Neural crest cell (in vitro differentiated cells): ENCODE data around the gene RGMA. TPM values are rescaled to one million over a fixed set of nuclear protein-coding genes. Genes with fewer than 3 reads are reported as not detected.

Experiments
- DNase-seq: peaks from one replicate; pipeline ENCODE4 v3.0.0; 2021; ENCODE audit warnings: low read depth, mixed read lengths, low spot score
- H3K27ac Mint-ChIP-seq: one replicate; pipeline ENCODE4 v1.8.0; 2021; ENCODE audit warnings: mild to moderate bottlenecking, mixed read lengths; ENCODE audit not compliant: unreplicated experiment
- H3K27me3 Mint-ChIP-seq: 2 replicates; pipeline ENCODE4 v1.8.0; 2021; ENCODE audit warnings: low read depth, mild to moderate bottlenecking, mixed read lengths
- H3K36me3 Mint-ChIP-seq: 2 replicates; pipeline ENCODE4 v1.8.0; 2021; ENCODE audit warnings: low read depth, mild to moderate bottlenecking, mixed read lengths
- H3K4me1 Mint-ChIP-seq: 2 replicates; pipeline ENCODE4 v1.8.0; 2021; ENCODE audit warnings: mixed read lengths
- H3K4me3 Mint-ChIP-seq: one replicate; pipeline ENCODE4 v1.8.0; 2021; ENCODE audit warnings: mild to moderate bottlenecking, mixed read lengths
- H3K9me3 Mint-ChIP-seq: 2 replicates; pipeline ENCODE4 v1.8.0; 2021; ENCODE audit warnings: mixed read lengths
- CTCF ChIP-seq: fragments of 200-600 bp; sonication (generic); conservative IDR thresholded peaks from 2 replicates; pipeline ENCODE4 v1.5.0; 2021; ENCODE audit warnings: antibody characterized with exemption, mild to moderate bottlenecking
- total RNA-seq: library from RNA; stranded (reverse); gene quantifications from 2 replicates; pipeline ENCODE4 v1.2.1, GENCODE V29; 2021

Gene RGMA
- total RNA-seq, 1 donor from 2014 or later: 205 TPM

- Mint-ChIP-seq H3K4me3 (peak overlapping the region; percentile 81), H3K36me3 (peaks cover 21% of the 10 kb centered on the region), H3K4me1 (peaks cover 49% of the 10 kb centered on the region), H3K27me3 (peaks cover 29% of the 10 kb centered on the region), H3K9me3 (peaks cover 2% of the 10 kb centered on the region), H3K27ac (peak overlapping the region; percentile 96)
- DNase-seq: peak; percentile 79
- peak; percentile 90 for TF ChIP-seq CTCF
Measured at GRCh38 chr15:93030430-93031102, 58.4 kb downstream of the RGMA start.

- H3K4me3 Mint-ChIP-seq: peak overlapping the region; percentile 81
- TF ChIP-seq CTCF: no peak
- peak overlapping the region; percentile 96 for H3K27ac Mint-ChIP-seq
- peaks cover 44% of the 10 kb centered on the region for H3K4me1 Mint-ChIP-seq
- no peak for DNase-seq
- H3K27me3 Mint-ChIP-seq: peaks cover 27% of the 10 kb centered on the region
- peaks cover 2% of the 10 kb centered on the region for H3K9me3 Mint-ChIP-seq
- H3K36me3 Mint-ChIP-seq: peaks cover 26% of the 10 kb centered on the region
Measured at GRCh38 chr15:93029836-93030429, 59.1 kb downstream of the RGMA start.

- H3K27ac Mint-ChIP-seq: peak overlapping the region; percentile 70
- TF ChIP-seq CTCF: no peak
- H3K27me3 Mint-ChIP-seq: peaks cover 25% of the 10 kb centered on the region
- H3K9me3 Mint-ChIP-seq: peaks cover 2% of the 10 kb centered on the region
- H3K4me1 Mint-ChIP-seq: peaks cover 38% of the 10 kb centered on the region
- peaks cover 32% of the 10 kb centered on the region for H3K36me3 Mint-ChIP-seq
- peak overlapping the region; percentile 81 for H3K4me3 Mint-ChIP-seq
- no peak for DNase-seq
Measured at GRCh38 chr15:93029214-93029835, 59.7 kb downstream of the RGMA start.

- no peak for TF ChIP-seq CTCF
Measured at GRCh38 chr15:93028632-93029213, 60.3 kb downstream of the RGMA start.

GRCh38 chr15:93028111-93028631 lies 60.8 kb downstream of the RGMA start:
- peaks cover 2% of the 10 kb centered on the region for H3K9me3 Mint-ChIP-seq
- peak overlapping the region; percentile 61 for H3K4me3 Mint-ChIP-seq
- no peak for DNase-seq
- TF ChIP-seq CTCF: no peak
- H3K27me3 Mint-ChIP-seq: peaks cover 18% of the 10 kb centered on the region
- no peak overlapping the region for H3K27ac Mint-ChIP-seq
- peaks cover 31% of the 10 kb centered on the region for H3K4me1 Mint-ChIP-seq
- H3K36me3 Mint-ChIP-seq: peaks cover 33% of the 10 kb centered on the region

More at GRCh38 chr15:93028632-93029213, 60.3 kb downstream of the RGMA start:
- Mint-ChIP-seq H3K4me3 (peak overlapping the region; percentile 61), H3K27me3 (peaks cover 19% of the 10 kb centered on the region), H3K36me3 (peaks cover 32% of the 10 kb centered on the region), H3K27ac (no peak overlapping the region), H3K4me1 (peaks cover 32% of the 10 kb centered on the region), H3K9me3 (peaks cover 2% of the 10 kb centered on the region)
- DNase-seq: no peak
